ENCODE data around the gene PLEKHA5.
A peak's percentile ranks its signal among the peaks of the same experiment; 100 is the strongest.

PLEKHA5 gene

DNA sequence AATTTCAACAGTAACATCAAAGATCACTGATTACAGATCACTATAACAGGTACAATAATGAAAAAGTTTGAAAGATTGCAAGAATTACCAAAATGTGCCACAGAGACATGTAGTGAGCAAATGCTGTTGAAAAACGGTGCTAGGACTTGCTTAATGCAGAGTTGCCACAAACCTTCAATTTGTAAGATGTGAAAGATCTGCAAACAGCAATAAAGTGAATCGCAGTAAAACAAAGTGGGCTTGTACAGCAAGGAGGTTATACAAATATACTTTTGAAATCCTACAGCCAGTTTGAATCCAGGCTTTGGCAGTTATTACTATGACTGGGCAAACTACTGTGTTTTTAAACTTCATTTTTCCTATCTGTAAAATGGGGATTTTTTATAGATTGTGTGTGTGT lies 1.0 kb upstream of the PLEKHA5 start:
- DNase-seq: no peak

DNA sequence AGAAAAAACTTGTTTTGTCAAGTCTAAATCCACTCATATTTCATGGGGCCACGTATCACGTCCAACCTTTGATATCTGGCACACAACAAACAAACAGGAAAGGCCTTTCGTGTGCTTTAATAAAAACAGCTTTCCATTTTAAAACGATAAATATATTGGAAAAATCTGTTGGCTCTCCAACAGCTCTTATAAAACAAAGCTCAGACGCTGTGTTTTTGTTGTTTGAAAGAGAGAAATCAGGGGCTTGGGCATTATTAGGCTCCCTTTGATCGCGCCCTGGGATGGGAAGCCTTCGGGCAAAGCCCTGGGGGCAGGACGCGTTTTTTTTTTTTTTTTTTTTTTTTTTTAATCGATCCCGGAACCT lies 429 bp upstream of the PLEKHA5 start:
- no peak for DNase-seq

DNA sequence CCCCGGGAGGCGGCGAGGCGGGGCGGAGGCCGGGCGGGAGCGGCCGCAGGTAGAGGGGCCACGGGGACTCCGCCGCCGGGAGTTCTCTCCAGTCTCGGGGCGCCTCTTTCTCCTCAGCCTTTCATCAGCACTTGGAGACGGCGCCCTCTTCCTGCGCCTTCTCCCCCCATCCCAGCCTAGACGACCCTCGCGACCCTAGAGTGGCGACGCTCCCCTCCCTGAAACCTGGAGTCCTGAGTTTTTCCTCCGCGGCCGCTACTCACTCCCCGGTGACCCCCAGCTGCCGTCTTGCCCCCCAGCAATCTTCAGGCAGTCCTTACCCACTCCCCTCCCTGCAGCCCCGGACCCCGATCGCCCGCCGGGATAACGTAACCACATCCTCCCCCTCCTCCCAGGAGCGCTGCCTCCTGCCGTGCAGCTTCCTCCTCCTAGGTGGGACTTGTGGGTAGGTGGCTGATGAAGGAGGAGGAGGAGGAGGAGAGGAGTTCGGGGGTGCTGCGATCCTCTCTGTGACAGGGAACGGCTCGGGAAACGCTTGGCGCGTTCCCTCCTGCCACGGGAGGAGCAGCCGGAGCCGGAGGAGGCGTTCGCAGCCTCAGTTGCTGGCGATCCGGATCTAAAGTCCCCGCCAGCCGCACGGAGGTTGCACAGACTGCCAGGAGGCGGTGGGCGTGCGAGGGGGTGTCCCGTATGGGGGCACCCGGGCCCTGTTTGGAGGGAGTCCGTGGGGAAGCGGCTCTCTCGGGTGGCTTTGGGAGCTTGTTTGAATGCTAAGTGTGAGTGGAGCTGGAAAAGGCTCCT lies 891 bp downstream of the PLEKHA5 start:
- DNase-seq: peak; percentile 33

- DNase-seq: peak; percentile 49
These were observed 1.5 kb downstream of the PLEKHA5 start for GRCh38 chr12:19131025-19131444.

- no peak for DNase-seq
These were observed 9.0 kb downstream of the PLEKHA5 start for GRCh38 chr12:19138551-19138950.

DNA sequence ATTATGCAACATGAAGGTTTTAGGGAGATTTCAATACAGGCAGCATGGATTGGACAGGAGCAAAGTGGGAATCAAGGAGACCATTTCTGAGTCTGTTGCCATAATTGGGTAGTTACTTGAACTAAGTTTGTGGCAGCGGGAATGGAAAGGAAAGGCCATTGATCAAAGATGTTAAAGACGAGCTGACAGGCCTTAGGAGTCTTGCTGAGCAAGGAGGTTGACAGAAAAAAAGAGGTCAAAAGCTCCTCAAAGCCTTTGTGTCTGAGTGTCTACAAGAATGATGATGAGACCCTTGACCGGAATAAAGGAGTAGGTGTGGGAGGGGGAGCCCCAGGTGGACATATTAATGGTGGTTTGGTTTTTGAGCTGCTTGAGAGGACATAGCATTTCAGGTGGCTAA lies 9.4 kb downstream of the PLEKHA5 start:
- no peak for DNase-seq

GRCh38 chr12:19139615-19140194 lies 10.2 kb downstream of the PLEKHA5 start:
- no peak for DNase-seq

DNA sequence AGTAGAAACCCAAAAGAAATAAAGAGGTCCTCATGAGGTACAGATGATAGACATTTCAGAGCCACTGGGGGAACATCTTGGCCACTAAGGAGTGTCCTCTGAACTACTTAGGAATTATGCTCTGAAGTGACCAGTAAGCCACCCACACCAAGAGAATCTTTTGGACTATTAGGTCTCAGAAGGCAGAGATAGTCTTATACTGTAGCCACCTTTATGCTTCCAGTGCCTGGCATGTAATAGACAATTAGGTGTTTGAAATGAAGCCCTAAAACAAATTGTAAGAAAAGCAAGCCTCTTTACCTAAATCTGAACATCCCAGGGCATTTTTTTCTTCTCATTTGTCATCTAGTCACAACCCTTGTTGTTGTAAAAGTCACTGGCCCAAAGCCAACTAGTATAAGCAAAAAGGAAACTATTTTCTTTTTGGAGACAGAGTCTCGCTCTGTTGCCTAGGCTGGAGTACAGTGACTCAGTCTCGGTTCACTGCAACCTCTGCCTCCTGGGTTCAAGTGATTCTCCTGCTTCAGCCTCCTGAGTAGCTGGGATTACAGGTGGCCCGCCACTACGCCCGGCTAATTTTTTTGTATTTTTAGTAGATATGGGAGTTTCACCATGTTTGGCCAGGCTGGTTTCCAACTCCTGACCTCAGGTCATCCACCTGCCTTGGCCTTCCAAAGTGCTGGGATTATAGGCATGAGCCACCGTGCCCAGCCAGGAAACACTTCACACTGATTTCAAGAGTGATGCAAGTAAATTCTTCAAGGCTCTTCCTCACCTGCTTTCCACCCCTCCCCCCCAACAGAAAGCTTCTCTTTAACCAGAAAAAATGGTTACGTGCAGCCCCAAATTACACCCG lies 11.1 kb downstream of the PLEKHA5 start:
- DNase-seq: no peak

DNA sequence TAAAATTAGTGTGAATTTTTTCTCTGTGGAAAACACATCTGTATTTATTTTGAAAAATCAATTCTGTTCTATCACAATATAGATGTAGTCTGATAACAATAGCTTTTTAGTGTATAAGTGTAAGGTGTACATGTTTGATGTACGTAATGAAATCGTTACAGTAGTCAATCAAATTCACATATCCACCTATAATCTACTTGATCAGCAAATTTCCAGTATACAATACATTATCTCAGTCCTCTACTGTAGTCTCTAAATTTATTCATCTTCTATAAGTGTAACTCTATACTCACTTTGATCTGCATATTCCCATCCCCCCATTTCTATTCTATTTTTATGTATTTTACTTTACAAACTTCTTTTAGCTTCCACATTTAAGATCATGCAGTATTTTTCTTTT lies 13.0 kb downstream of the PLEKHA5 start:
- DNase-seq: no peak

DNA sequence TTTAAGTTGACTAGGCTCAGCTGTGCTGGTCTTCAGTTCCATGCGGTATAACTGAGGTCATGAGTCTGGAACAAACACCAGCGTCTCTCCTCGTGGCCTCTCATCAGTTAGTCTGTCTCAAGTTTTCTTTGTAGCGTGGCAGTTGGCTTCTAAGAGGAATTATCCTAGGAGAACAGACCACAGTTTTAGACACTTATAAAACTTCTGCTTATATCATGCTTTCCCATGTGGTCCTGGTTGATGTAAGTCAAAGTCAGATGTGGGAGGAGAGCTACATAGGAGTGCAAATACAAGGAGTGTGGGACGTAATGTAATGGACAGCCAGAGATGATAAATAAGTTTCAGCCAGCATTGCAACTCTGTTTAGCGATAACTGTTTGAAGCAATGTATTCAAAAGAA lies 14.8 kb downstream of the PLEKHA5 start:
- DNase-seq: no peak

GRCh38 chr12:19144985-19145384 lies 15.5 kb downstream of the PLEKHA5 start:
- DNase-seq: no peak

DNA sequence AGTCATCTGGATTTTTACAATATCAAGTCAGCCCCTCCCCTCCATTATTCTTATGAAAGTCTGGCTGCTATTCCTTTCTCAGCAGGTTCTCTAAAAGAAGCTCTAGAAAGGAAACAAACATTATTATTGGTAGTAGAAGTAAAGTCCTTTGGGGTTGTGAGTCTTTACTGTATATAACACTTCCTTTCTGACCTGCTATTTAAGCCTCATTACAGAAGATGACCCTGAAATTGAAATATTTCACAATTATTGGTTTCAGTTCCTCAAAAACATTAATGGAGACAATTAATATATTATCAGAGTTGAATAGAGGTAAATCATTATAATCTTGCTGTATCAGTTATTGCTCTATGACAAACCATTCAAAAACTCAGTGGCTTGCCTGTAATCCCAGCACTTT lies 19.3 kb downstream of the PLEKHA5 start:
- no peak for DNase-seq

DNA sequence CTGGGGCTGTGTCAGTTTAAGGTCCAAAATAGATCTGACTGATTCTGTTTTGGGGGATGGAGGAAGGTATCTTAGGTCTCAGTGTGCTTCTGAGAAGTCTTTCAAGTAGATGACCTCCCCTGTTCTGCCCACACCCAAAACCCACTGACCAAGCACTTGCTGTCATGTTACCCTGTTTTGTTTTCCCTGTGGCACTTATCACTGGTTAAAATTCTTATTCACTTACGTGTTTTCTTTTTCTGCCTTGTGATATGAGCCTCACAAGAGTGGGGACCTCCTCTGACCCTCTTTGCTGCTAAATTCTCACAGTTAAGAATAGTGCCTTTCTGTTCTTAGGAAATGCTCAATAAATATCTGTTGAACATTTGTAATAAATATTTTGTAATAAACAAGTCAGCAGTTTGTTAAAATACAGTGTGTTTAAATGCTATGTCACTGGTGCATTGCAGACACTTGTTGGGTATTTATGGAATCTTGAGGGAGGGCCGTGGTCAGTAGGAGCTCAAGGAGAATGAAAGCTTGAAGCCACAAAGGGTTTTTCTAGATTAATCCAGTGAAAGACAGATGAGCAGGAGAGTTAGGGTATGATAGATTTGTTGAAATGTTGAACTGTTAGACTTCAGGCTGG lies 20.9 kb downstream of the PLEKHA5 start:
- DNase-seq: no peak

- no peak for DNase-seq
These were observed 21.8 kb downstream of the PLEKHA5 start for GRCh38 chr12:19151298-19151697.

- no peak for DNase-seq
These were observed 23.9 kb downstream of the PLEKHA5 start for GRCh38 chr12:19153396-19153795.

DNA sequence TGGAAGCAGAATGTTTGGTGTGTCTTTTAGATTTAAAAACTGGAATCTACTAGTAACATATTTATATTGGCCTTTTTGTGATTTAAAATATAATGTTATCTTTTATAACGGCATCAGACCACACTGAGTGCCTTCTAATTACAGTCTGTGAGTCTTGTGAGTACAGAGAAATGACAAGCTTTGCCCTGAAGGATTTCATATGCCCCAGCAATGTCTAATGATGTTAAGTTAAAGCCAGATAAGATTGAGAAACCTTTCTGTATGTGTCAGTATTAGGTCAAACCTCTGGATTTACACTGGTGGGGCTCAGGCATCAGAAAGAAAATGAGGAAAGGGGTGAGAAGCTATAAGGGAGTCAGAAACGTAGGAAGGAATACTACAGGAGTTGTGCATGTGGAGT lies 25.2 kb downstream of the PLEKHA5 start:
- DNase-seq: no peak

DNA sequence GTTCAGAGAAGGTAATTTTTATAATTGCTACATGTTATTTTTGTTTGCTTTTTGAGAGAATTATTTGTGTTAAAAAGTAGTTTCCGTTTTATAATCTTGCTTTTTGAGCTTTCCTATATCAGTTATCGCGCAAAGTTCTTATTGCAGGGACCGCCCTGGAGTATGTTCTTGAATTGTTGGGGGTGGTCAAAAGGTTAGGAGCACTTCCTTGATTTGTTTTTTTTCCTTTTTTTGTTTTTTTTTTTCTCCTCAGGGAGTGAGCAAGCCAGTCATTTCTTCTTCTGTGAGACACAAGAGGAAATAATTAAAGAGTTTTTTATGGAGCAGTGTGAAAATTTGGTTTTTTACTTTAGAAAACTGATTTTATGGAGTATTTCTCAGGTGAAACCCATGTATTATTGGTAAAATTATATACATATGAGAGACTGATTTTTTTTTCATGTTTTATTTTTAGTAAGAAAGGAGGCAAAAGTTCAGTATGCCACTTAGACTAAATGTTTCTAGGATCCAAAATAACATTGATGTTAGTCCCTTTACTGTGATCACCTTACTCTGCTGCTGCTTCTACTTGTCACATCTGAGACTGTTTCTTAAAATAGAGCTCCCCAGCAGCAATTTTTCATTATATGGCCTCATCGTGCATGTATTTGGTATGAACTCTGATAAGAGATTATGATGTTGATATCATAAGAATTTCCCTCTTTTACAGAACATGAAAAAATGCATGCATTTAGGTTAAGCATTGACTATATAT lies 26.6 kb downstream of the PLEKHA5 start:
- DNase-seq: no peak

GRCh38 chr12:19158923-19159322 lies 29.4 kb downstream of the PLEKHA5 start:
- peak; percentile 54 for DNase-seq

DNA sequence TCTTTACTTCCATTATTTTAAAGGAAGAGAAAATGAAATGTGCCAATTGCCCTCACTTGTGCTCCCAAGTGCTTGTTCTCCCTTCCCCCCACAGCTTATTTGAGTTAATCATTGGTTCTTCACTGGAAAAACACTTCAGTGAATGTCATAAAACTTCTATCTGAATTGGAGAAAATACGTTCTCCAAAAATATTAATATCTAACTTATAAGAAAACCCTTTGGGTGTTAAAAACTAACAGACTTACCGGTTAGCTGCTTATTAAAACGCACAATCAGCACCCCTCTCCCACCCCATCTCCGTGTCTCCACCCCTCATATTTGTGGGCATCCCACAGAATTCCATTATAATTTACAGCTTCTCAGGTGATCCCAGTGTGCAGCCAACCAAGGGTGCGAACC lies 31.7 kb downstream of the PLEKHA5 start:
- DNase-seq: no peak

DNA sequence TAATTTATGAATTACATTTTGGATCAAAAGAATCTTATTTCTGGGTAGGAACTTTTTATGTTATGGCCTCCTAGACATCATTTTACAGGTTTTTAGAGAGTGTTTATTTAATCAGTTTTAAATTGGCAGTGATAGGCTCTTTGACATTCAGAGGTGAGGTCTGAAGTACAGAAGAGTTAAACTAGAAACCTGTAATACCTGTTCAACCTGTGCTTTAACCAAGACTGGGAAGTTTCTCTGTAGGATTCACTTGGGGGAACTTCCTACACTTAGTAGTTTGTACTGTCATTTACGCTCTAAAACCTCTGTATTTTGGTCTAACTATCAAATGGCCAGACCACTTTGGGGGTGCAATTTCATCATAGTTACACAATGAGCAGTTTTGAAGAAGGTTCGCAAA lies 35.9 kb downstream of the PLEKHA5 start:
- DNase-seq: no peak

DNA sequence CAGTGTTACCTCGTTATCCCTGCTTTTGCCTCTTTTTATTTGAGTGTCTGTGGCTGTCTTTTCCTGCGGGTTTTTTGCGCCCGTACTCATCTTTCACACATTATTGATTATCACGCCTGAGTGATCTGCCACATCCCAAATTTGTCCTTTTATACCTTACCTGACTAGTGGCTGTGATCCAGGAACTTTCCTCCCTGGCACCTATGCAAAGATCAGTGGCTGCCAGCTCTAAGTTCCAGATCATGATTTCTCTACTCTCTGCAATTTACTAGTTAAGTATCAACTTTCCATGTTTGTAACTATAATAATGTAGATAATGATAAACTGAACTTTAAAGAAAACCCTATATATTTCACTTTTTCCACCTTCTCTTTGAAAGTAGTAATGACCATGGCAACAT lies 36.9 kb downstream of the PLEKHA5 start:
- DNase-seq: no peak

DNA sequence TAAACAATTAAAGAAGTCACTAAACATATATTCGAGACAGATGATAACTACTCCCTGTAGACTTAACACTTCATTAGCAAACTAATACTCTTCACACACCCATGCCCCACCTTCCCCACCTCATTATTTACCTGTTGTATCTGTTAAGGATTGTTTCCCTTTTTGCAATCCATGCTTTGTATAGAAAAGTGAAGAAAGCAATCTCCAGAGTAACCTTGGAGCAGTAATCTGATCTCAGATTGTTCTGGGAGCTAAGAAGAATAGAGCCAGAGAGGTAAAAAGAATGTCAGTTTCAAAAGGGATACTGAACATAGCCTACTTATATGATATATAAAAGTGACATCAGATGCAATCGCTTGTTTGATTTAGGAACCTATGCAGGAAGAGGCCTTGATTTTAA lies 37.4 kb downstream of the PLEKHA5 start:
- DNase-seq: no peak

- no peak for DNase-seq
These were observed 38.2 kb downstream of the PLEKHA5 start for GRCh38 chr12:19167708-19168107.
